Measurements from ENCODE around the gene ASB11.

- TF ChIP-seq POLR2A (IDR thresholded peaks at IDR 0.05), result no peak
- no peak for TF ChIP-seq CTCF (IDR thresholded peaks at IDR 0.05)
- TF ChIP-seq POLR2AphosphoS5 (IDR thresholded peaks at IDR 0.05; ENCODE audit: insufficient read depth in 1 of 2, low read depth in 1 of 2), result no peak
Observed at GRCh38 chrX:15319075-15319474, 3.6 kb upstream of the ASB11 start.

Measured in vagina (tissue), 2 donors.